ENCODE results near the gene ABHD10.

ABHD10 gene

GRCh38 chr3:112001526-112001925 is 22.7 kb downstream of the ABHD10 start:
- H3K36me3 ChIP-seq (ENCODE audit: insufficient read depth) = no peaks in the 10 kb centered on the region
- H3K4me3 ChIP-seq (IDR thresholded peaks at IDR 0.05; ENCODE audit: insufficient read depth, low read depth, low read length) = no peak overlapping the region
- TF ChIP-seq, protein P1, sequence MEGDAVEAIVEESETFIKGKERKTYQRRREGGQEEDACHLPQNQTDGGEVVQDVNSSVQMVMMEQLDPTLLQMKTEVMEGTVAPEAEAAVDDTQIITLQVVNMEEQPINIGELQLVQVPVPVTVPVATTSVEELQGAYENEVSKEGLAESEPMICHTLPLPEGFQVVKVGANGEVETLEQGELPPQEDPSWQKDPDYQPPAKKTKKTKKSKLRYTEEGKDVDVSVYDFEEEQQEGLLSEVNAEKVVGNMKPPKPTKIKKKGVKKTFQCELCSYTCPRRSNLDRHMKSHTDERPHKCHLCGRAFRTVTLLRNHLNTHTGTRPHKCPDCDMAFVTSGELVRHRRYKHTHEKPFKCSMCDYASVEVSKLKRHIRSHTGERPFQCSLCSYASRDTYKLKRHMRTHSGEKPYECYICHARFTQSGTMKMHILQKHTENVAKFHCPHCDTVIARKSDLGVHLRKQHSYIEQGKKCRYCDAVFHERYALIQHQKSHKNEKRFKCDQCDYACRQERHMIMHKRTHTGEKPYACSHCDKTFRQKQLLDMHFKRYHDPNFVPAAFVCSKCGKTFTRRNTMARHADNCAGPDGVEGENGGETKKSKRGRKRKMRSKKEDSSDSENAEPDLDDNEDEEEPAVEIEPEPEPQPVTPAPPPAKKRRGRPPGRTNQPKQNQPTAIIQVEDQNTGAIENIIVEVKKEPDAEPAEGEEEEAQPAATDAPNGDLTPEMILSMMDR (conservative IDR thresholded peaks at IDR 0.05; ENCODE audit: low read depth, low read length) = no peak
- no peak overlapping the region for H3K4me2 ChIP-seq
- no peaks in the 10 kb centered on the region for H4K20me1 ChIP-seq (ENCODE audit: insufficient read depth)
- no peak overlapping the region for H3K27ac ChIP-seq
- no peak overlapping the region for H3K9ac ChIP-seq
- H3K27me3 ChIP-seq (ENCODE audit: insufficient read depth, low read depth) = no peaks in the 10 kb centered on the region
- no peaks in the 10 kb centered on the region for H3K4me1 ChIP-seq (ENCODE audit: low read depth, poor library complexity, severe bottlenecking)
- no peak overlapping the region for H2AFZ ChIP-seq (ENCODE audit: low read depth)
- no peaks in the 10 kb centered on the region for H3K79me2 ChIP-seq (ENCODE audit: insufficient read depth, low read depth)

DNA sequence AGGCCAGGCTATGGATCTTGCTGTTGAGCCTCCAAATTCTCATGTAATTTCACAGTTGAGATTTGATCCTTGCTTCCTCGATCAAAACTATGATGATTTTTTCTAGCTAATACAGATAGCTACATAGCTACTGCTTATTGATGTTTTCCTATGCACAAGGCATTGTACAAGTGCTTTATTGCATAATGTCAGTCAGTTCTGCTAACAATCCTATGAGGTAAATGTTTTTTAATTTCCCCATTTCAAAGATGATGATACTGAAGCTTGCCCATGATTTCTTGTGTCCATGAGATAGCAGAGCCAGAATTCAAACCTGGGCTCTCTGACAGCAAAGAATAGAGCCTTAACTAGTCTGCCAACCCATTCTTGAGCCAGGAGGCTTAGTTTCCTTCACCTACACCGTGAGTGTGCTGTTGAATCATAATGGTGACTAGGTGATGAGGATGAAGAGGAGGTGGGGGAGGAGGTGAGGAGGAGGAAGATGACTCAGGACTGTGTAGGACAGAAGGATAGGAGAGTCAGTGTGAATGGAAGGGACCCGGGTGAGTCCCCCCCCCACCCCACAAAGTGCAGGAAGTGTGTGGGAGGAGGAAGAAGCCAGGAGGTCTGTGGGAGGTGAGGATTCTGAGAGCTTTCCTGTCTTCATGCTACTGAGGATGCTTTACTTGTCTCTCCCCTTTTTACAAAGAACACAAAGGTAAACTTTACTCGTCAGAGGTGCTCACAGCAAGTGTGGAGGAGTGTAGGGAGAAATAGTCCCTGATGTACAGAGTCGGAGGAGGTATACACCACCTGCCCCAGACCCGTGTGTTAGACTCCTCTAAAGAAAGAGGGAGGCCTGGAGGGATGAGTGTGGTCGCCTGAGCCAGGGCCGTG is 23.5 kb downstream of the ABHD10 start:
- TF ChIP-seq, protein P1 (conservative IDR thresholded peaks at IDR 0.05; ENCODE audit: low read depth, low read length) = no peak
- H3K4me2 ChIP-seq = no peak overlapping the region
- no peak overlapping the region for H3K4me3 ChIP-seq (IDR thresholded peaks at IDR 0.05; ENCODE audit: insufficient read depth, low read depth, low read length)
- H3K27ac ChIP-seq = no peak overlapping the region
- no peaks in the 10 kb centered on the region for H3K27me3 ChIP-seq (ENCODE audit: insufficient read depth, low read depth)
- no peaks in the 10 kb centered on the region for H3K79me2 ChIP-seq (ENCODE audit: insufficient read depth, low read depth)
- H4K20me1 ChIP-seq (ENCODE audit: insufficient read depth) = no peaks in the 10 kb centered on the region
- no peaks in the 10 kb centered on the region for H3K4me1 ChIP-seq (ENCODE audit: low read depth, poor library complexity, severe bottlenecking)
- H3K9ac ChIP-seq = no peak overlapping the region
- no peak overlapping the region for H2AFZ ChIP-seq (ENCODE audit: low read depth)
- H3K36me3 ChIP-seq (ENCODE audit: insufficient read depth) = no peaks in the 10 kb centered on the region

GRCh38 chr3:112003321-112004080 is 24.7 kb downstream of the ABHD10 start:
- Histone ChIP-seq H3K27me3 (ENCODE audit: insufficient read depth, low read depth) (no peaks in the 10 kb centered on the region), H3K27ac (no peak overlapping the region), H3K4me3 (IDR thresholded peaks at IDR 0.05; ENCODE audit: insufficient read depth, low read depth, low read length) (no peak overlapping the region), H2AFZ (ENCODE audit: low read depth) (no peak overlapping the region), H3K36me3 (ENCODE audit: insufficient read depth) (no peaks in the 10 kb centered on the region), H4K20me1 (ENCODE audit: insufficient read depth) (no peaks in the 10 kb centered on the region), H3K4me2 (no peak overlapping the region), H3K9ac (no peak overlapping the region), H3K79me2 (ENCODE audit: insufficient read depth, low read depth) (no peaks in the 10 kb centered on the region), H3K4me1 (ENCODE audit: low read depth, poor library complexity, severe bottlenecking) (no peaks in the 10 kb centered on the region)
- TF ChIP-seq, protein P1 (conservative IDR thresholded peaks at IDR 0.05; ENCODE audit: low read depth, low read length) = no peak

GRCh38 chr3:112004187-112004586 is 25.4 kb downstream of the ABHD10 start:
- Histone ChIP-seq H4K20me1 (ENCODE audit: insufficient read depth) (no peaks in the 10 kb centered on the region), H3K4me3 (IDR thresholded peaks at IDR 0.05; ENCODE audit: insufficient read depth, low read depth, low read length) (no peak overlapping the region), H3K9ac (no peak overlapping the region), H3K4me2 (no peak overlapping the region), H2AFZ (ENCODE audit: low read depth) (no peak overlapping the region), H3K4me1 (ENCODE audit: low read depth, poor library complexity, severe bottlenecking) (no peaks in the 10 kb centered on the region), H3K27me3 (ENCODE audit: insufficient read depth, low read depth) (no peaks in the 10 kb centered on the region), H3K36me3 (ENCODE audit: insufficient read depth) (no peaks in the 10 kb centered on the region), H3K27ac (no peak overlapping the region), H3K79me2 (ENCODE audit: insufficient read depth, low read depth) (no peaks in the 10 kb centered on the region)
- TF ChIP-seq, protein P1 (conservative IDR thresholded peaks at IDR 0.05; ENCODE audit: low read depth, low read length) = no peak

All from KMS-11 (cell line).